AG09309 (cell line): Measurements from ENCODE around the gene TOM1.

ENCODE experiments used
- DNase-seq: peaks from one replicate; pipeline ENCODE4 v3.0.0-alpha.2; 2010; ENCODE audit warnings: low read depth
- H3K4me3 ChIP-seq: 2 replicates; pipeline ENCODE4 v1.5.1; 2011; ENCODE audit warnings: mild to moderate bottlenecking, low read depth, low read length, moderate library complexity; ENCODE audit not compliant: control insufficient read depth
- TF ChIP-seq, protein P1 (sequence below): IDR thresholded peaks from 2 replicates; pipeline ENCODE4 v1.5.1; 2011; ENCODE audit warnings: mild to moderate bottlenecking, low read depth, low read length, inconsistent platforms; ENCODE audit not compliant: insufficient read depth, control insufficient read depth; ENCODE audit errors: missing control alignments

Gene TOM1

DNA sequence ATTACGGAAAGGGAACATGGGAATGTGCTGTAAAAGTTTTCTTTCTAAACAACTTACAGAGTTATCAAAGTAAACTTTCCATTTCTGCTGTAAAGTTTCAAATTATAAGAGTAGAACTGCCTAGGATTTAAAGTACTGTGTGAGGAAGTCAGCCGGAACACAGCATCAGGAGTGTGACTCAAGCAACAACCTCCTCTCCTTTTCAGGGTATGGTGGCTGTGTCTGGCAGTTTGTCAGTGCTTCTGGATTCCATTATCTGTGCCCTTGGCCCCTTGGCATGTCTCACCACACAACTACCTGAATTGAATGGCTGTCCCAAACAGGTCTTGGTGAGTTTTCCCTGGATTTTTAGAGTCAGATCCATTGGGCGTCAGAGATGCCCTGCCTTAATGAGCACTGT is 6.9 kb upstream of the TOM1 start:
- TF ChIP-seq, protein P1, sequence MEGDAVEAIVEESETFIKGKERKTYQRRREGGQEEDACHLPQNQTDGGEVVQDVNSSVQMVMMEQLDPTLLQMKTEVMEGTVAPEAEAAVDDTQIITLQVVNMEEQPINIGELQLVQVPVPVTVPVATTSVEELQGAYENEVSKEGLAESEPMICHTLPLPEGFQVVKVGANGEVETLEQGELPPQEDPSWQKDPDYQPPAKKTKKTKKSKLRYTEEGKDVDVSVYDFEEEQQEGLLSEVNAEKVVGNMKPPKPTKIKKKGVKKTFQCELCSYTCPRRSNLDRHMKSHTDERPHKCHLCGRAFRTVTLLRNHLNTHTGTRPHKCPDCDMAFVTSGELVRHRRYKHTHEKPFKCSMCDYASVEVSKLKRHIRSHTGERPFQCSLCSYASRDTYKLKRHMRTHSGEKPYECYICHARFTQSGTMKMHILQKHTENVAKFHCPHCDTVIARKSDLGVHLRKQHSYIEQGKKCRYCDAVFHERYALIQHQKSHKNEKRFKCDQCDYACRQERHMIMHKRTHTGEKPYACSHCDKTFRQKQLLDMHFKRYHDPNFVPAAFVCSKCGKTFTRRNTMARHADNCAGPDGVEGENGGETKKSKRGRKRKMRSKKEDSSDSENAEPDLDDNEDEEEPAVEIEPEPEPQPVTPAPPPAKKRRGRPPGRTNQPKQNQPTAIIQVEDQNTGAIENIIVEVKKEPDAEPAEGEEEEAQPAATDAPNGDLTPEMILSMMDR = no peak
- no peak for DNase-seq
- H3K4me3 ChIP-seq = no peak overlapping the region

DNA sequence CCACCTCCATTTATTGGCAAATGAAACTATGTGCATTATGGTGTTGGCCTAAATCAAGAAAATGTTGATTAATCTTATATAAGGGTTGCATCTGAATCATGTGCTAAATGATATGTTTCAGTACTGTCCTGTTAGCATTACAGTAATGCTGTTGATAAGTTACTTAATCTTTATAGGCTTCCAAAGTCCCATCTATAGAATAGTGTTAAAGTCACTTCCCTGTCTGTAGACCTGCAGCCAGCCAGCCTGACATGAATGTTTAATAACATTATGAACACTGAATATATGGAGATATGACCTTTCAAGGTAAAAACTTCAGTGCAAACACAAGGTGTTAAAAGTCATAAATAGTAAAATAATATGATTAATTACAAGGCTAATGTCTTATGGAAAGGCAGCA is 3.6 kb upstream of the TOM1 start:
- TF ChIP-seq, protein P1 = no peak
- no peak for DNase-seq
- H3K4me3 ChIP-seq = no peak overlapping the region

DNA sequence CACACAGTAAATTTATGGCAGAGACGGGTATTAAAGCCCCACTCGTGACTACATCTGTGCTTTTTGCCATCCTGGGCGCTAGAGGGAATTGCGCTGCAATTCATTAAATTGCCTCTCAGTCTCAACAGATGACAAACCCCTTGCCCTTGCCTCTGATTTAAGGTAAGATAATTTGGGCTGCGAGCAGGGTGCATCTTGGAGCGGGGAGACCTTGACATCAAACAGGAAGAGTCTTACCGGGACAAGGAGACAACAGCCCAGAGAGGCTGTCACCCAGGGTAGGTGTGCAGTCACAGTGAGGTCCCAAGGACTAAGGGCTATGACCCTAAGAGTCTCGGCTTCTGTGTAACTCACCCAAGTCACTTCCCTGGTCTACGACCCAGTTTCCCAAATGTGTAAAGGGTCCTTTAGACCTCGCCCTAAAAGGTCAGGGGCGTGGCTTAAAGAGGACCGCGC is 449 bp upstream of the TOM1 start:
- no peak for DNase-seq
- TF ChIP-seq, protein P1 = no peak

DNA sequence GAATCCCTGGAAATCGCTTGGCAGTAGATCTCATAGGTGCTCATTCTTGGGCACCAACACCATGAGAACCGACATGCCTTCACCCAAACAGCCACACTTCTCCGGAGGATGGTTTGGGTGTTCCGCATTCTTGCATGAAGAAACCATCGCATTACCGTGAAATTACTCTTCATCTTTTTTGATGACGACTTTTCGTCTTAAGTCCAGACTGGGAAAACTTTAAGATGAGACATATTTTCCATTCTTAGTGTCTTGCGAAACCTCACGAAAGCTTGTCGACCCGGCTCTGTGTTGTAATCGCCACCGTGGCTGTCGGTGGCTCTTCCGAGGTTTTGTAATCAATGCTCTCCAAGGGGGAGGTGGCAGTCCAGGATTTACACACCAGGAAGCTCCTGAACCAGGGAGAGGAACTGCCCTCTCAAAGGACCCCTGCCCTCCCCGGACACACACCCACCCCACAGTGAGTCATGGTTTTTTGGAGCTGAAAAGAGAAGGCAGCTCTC is 1.7 kb downstream of the TOM1 start:
- peak overlapping the region; percentile 66 for H3K4me3 ChIP-seq
- TF ChIP-seq, protein P1 = no peak
- DNase-seq = peak; percentile 100

More for the DNA sequence above, 449 bp upstream of the TOM1 start:
- H3K4me3 ChIP-seq = peak overlapping the region; percentile 66

DNA sequence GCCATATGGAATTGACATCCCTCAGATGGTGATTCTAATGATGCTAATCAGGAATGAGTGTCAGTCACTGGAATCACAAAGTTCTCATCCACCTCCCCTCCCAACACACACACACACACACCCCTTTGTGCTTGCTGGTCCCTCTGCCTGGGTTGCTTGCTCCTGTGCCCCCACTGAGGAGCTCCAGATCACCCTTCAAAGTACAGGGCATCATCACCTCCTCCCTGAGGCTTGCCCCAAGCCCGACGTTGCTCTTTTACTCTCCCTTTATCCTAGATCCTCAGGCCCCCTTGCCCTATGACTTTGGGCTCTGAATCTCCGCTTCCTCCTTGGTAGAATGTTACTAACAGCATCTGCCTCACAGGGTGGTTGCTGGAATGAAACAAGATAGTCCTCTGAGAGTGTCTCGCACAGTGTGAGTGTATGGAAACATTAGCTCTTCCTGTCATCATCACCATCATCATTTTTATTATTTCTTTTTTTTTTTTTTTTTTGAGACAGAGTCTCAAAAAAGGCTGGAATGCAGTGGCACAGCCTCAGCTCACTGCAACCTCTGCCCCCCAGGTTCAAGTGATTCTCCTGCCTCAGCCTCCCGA is 3.4 kb downstream of the TOM1 start:
- no peak overlapping the region for H3K4me3 ChIP-seq
- DNase-seq = no peak
- TF ChIP-seq, protein P1 = no peak

DNA sequence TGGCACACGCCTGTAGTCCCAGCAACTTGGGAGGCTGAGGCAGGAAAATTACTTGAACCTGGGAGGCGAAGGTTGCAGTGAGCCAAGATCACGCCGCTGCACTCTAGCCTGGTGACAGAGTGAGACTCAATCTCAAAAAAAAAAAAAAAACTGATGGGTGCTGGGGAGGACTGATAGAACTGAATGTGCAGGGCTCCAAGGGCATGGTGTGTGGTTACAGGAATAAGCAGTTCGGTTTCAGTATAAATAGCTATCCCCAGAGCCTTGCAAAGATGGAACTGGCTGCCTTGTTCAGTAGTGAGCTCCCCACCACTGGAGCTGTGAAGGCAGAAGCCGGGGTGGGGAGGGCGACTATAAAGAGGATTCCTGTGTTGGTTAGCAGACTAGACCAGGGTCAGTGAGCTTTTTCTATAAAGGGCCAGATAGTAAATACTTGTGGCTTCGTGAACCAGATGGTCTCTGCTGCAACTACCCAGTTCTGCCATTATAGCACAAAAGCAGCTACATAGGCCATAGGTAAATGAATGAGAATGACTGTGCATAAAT is 5.9 kb downstream of the TOM1 start:
- DNase-seq = peak; percentile 31
- TF ChIP-seq, protein P1 = no peak
- no peak overlapping the region for H3K4me3 ChIP-seq
